ENCODE results near the gene ELMO1.

- TF ChIP-seq HNF4G (IDR thresholded peaks at IDR 0.05) (no peak), TAF1 (conservative IDR thresholded peaks at IDR 0.05) (no peak), MAX (IDR thresholded peaks at IDR 0.05) (no peak), CTCF (IDR thresholded peaks at IDR 0.05; ENCODE audit: low read depth, low read length, missing input control) (no peak), JUND (IDR thresholded peaks at IDR 0.05) (no peak), ATF3 (IDR thresholded peaks at IDR 0.05) (no peak), EGR1 (IDR thresholded peaks at IDR 0.05; ENCODE audit: low read depth in 2 of 2) (no peak), FOXA1 (IDR thresholded peaks at IDR 0.05) (no peak), REST (IDR thresholded peaks at IDR 0.05) (no peak), RAD21 (IDR thresholded peaks at IDR 0.05) (no peak), RXRA (IDR thresholded peaks at IDR 0.05) (no peak), ZBTB33 (IDR thresholded peaks at IDR 0.05) (no peak), GABPA (IDR thresholded peaks at IDR 0.05 in 1 of 2, conservative IDR thresholded peaks at IDR 0.05 in 1 of 2) (no peak)
Measured at GRCh38 chr7:37186753-37187152, 261.9 kb downstream of the ELMO1 start.

Measured in liver (tissue), 3 donors.